GM12892 (cell line): ENCODE data around the gene TMPRSS3.

Source experiments
- POLR2A ChIP-seq: IDR thresholded peaks from 2 replicates; pipeline ENCODE4 v1.6.1; 2011; ENCODE audit warnings: low read depth, low read length, control low read depth
- POLR2AphosphoS5 ChIP-seq: IDR thresholded peaks from 2 replicates; pipeline ENCODE4 v1.6.1; 2011; ENCODE audit warnings: low read depth, low read length, control low read depth

DNA sequence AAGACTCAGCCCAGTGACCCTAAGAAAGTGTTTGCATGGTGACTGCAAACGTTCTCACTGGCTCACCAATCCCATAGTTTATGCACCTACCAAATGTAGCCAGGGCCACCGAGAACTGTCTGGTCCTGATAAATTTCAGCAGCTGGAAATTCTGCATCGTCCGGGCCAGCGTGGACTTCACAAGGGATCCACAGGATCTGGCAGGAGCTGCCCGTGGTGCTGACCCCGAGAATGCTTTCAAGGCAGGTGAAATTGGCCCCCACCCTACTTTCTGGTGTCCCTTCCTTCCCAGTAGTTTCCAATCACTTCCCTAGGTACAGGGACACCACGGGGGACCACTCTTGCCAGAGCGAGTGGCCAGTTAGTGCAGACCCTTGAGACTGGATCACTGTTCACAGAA lies 34.0 kb upstream of the TMPRSS3 start:
- TF ChIP-seq POLR2A (no peak), POLR2AphosphoS5 (no peak)
